Measurements from ENCODE around the gene NEUROD6.

Gene NEUROD6

DNA sequence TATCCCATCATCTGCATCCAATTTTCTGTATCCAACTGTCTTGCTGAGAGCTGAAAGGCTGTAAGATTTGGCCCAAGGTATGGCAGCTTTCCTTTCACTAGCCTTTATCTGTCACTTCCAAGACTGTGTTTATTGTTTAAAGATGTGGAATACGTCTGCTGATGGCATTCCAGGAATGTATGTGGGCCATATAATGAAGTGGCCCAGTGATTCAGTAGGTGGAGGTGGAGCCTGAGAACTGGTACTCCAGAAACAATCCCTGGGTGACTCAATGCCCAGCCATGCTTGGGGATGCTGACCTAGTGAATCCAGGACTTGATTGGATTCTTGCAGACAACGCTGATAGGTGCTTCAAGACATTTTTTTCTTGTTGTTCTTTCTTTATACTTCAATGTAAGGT lies 13.5 kb downstream of the NEUROD6 start:
- DNase-seq, result no peak

GRCh38 chr7:31326416-31326815 lies 14.1 kb downstream of the NEUROD6 start:
- no peak for DNase-seq

DNA sequence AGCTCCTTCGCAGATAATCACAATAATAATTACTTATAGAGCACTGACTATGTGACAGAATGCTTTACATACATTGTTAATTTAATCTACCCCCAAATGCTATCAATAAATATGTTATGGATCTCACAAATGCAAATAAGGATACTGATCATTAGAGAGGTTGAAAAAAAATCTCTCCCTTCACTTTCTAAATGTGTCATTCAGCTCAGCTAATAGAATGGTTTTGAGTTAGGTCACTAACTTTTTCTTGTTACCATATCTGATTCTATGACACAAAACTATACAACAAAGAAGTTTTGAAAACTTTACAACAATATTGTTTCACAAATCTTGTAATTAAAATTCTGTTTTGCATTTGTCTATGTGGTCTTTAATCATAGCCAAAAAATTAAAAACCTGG lies 17.4 kb downstream of the NEUROD6 start:
- no peak for DNase-seq

- DNase-seq, result no peak
These were observed 19.9 kb downstream of the NEUROD6 start for GRCh38 chr7:31320675-31321074.

GRCh38 chr7:31318313-31318712 lies 22.2 kb downstream of the NEUROD6 start:
- no peak for DNase-seq

GRCh38 chr7:31316876-31317275 lies 23.6 kb downstream of the NEUROD6 start:
- DNase-seq, result no peak

DNA sequence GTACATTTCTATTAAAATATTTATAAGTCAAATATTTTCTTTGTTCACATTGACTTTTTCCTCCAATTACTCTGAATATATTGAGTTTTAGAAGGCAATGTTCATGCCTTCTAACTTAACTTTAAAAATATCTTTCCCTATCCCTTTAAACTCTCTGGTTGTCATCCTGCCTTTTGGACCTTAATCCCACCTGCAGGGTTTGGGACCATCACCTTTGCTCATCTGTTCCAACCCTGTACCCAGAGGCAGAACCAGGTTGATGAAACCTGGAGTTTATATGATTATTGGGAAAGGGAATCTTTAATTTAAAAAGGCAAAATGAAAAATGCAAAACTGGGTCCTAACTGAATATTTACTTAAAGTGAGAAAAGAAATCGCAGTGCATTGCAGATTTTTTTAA lies 24.8 kb downstream of the NEUROD6 start:
- no peak for DNase-seq

DNA sequence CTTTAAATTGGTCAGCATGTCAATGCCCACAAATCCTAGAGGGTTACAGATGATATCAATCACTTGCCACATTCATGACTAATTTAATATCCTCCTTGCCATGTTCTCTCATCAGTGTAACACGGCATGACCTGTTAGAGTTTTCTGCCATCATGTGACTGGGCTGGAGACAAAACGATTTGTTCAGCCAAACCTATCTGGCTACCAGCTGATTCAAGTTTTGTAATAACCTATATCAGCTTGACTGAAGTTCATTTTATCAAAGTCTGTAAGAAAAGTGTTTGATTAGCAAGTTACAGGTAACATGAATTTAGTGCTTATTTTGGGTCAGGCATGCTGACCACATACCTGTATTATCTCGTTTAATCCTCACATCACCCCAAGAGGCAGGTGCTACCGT lies 25.7 kb downstream of the NEUROD6 start:
- DNase-seq, result no peak

DNA sequence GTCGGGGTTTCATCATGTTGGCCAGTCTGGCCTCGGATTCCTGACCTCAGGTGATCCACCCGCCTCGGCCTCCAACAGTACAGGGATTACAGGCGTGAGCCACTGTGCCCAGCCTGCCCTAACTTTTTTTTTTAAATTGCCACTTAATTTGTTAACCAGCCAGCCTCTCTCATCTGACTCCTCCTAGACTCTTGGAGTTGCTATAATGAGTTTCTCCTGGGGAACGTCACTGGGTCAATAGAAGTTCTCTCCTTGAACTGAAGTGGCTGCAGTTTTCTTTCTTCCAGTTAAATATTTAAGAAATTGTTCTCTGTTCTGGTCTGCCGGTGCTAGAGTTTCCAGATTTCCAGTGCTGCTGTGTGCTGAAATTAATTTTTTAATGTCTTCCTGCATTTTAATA lies 27.6 kb downstream of the NEUROD6 start:
- no peak for DNase-seq

DNA sequence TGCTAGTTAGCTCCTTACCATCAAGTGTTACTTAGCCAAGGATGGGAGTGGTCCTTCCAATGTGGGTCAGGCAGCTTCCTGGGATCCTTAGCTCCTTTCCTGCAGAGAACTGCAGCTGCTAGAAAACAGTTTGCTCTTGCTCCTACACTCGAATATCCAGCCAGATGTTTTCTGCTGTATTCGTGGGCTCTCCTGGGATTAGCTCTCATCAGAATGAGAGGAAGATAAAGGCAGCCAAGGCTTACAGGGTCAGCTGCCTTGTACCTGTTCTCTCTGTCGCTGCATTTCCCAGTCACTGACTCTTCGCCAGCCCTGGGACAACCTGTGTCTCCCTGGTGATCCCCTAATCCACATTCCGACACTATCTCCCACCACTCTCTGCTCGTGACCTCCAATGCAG lies 29.0 kb downstream of the NEUROD6 start:
- DNase-seq, result no peak

DNA sequence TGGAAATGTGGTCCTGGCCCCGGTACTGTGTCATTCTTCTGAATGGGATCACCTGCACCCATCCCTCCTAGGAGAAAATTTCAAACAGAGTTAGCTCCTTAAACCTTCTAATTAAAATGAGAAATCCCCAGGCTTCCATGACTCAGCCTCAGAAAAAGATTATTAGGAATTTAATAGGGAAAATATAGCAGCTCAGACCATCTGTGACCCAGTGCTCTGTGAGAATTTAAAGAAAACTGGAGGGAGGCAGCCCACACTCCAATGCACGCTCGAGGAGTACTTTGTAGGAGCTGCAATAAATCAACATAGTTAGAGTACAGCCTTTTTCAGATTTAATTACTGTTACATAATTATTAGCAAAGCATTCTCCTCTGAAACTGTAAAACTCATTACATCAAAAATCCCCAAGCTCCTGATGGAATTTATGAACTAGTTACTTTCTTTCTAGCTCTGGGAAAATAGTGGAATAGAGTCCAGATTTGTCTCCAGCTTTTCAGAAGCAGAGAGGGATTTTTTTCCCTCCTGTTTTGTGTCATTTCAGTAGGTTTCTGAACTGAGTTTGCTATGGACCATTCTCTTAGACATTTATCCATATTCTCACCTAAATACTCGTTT lies 30.1 kb downstream of the NEUROD6 start:
- no peak for DNase-seq

- no peak for DNase-seq
These were observed 31.1 kb downstream of the NEUROD6 start for GRCh38 chr7:31309407-31309806.

DNA sequence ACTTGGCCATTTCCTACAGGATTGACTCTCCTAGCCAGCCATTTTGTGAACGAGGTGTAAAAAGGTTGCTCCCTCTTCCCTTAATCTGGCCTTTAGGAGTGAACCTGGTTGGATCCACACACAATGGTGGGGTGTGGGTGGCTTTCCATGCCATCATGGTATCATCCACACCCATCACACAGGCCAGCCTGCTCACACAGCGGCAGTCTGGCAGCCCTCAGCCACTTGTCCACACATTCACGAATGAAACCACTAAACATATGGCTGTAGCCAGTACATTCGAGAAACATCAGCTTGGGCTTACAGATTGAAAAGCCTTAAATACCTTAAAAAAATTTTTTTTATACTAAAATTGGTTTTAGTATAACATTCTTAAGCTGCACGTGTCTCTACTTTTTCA lies 31.9 kb downstream of the NEUROD6 start:
- DNase-seq, result no peak

- DNase-seq, result no peak
These were observed 32.6 kb downstream of the NEUROD6 start for GRCh38 chr7:31307972-31308371.

- no peak for DNase-seq
These were observed 35.3 kb downstream of the NEUROD6 start for GRCh38 chr7:31305260-31305659.

DNA sequence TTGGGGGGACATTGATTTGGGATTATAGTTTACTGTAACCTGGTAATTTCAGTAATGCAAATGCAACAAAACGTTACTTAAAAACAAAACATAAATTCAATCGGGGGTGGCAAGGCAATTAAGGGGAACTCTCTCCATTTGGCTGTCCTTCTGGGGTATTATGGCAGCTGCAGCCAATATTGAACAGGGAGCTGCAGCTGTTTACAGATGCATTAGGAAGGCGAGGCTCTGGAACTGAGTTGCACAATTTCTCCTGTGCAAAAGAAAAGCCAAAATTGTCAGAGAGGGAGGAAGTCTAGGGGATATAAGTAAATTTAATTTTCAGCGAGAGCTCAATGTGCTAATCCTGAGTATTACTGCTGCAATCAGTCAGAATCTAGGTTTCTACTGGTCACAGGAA lies 36.1 kb downstream of the NEUROD6 start:
- DNase-seq, result no peak

DNA sequence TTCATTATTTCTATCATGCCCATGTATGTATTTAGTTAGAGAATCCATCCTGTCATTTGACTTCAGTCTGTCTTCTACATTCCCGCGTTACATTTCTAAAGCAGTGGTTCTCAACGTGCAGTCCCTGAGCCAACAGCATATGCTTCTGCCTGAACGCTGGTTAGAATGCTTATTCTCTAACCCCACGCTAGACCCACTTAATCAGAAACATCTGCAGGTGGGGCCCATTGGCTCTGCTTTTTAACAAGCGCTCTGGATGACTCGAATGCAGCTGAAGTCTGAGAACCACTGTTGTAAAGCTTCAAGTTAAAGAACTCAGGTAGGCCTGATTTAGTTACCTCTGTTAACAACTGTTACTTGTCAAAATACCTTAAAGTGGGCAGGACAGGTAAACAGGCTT lies 38.2 kb downstream of the NEUROD6 start:
- DNase-seq, result no peak

DNA sequence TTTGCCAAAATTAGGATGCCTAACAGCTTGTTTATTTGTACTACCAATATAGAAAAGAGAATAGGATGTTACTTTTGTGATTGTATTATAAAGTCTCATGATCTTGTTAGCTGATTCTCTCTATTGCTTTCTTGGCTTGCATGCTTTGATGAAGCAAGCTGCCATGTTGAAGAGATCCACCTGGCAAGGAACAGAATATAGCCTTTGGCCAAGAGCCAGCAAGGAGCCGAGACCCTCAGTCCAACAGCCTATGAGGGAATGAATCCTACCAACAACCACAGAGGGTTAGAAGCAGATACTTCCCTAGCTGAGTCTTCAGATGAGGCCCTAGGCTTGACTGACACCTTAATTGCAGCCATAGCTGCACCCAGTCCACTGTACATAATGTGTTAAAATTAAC lies 41.2 kb downstream of the NEUROD6 start:
- DNase-seq, result no peak

DNA sequence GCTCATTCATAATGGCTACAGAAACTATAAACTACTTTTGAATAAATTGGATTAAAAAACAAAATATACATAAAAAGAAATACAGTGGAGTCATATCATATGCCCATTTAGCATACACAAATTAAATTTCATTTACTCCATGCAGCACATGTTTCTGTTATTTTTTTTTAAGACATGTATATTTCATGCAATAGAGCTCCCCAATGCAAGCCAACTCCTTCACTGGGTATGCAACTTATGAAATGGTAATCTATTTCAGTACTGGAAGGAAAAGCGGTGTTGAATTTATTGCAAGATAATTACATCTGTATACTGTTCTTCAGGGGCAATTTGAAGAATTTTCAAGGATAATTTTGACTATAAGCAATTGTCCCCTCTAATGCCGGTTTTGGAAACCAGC lies 49.9 kb downstream of the NEUROD6 start:
- DNase-seq, result no peak

Measured in NCI-H1092 (cell line).